Astrocyte (in vitro differentiated cells and primary cell): ENCODE measurements around the gene OGT.

Experiments
- CTCF ChIP-seq: IDR thresholded peaks from 2 replicates; pipeline ENCODE4 v1.5.1; 2011; ENCODE audit warnings: low read depth, mild to moderate bottlenecking, inconsistent platforms, low read length, moderate library complexity; ENCODE audit not compliant: insufficient read depth
- EZH2 ChIP-seq: IDR thresholded peaks from 2 replicates; pipeline ENCODE4 v1.6.1; 2012; ENCODE audit warnings: mild to moderate bottlenecking, low read length, inconsistent platforms; ENCODE audit not compliant: insufficient read depth

GRCh38 chrX:71540801-71541200 is 7.9 kb downstream of the OGT start:
- TF ChIP-seq CTCF: no peak
- TF ChIP-seq EZH2: no peak
